ENCODE data around the gene AGMAT.

The AGMAT gene, protein sequence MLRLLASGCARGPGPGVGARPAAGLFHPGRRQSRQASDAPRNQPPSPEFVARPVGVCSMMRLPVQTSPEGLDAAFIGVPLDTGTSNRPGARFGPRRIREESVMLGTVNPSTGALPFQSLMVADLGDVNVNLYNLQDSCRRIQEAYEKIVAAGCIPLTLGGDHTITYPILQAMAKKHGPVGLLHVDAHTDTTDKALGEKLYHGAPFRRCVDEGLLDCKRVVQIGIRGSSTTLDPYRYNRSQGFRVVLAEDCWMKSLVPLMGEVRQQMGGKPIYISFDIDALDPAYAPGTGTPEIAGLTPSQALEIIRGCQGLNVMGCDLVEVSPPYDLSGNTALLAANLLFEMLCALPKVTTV

DNA sequence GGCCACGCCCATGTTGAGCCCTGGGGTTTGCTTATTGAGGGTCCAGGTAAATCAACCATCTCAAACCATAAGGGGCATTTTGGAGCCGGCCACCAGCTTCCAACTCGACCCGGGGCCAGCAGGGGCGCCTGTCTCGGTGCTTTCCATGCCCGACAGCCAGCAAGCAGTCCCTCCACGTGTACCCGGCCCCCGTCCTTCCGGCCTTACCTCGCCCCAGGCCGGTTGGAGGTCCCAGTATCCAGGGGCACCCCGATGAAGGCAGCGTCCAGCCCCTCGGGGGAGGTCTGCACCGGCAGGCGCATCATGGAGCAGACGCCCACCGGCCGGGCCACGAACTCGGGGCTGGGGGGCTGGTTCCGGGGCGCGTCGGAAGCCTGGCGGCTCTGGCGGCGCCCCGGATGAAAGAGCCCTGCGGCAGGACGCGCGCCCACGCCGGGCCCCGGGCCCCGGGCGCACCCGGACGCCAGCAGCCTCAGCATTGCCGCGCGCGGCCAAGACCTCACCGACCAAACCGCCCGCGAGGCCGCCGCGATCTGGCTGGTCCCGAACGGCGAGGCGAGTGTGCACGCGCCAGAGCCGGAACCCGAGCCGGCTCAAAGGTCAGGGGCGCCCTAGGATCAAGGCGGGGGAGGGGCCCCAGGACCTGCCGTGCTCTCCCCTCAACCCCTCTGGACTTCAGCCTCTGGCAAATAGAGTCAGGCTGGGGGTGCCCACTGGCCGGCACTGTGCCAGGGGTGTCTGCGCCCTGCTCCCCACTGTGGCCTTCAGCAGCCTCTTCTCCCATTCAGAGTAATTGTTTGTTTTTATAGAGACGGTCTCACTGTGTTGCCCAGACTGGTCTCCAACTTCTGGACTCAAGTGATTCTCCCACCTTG, at the start of gene AGMAT:
TSS of gene AGMAT (minus strand) at position 563 of the 875 bp plus-strand sequence. CDS start at position 479, 84 bp downstream.
- peak; percentile 51 for DNase-seq (ENCODE audit: low read depth)

DNA sequence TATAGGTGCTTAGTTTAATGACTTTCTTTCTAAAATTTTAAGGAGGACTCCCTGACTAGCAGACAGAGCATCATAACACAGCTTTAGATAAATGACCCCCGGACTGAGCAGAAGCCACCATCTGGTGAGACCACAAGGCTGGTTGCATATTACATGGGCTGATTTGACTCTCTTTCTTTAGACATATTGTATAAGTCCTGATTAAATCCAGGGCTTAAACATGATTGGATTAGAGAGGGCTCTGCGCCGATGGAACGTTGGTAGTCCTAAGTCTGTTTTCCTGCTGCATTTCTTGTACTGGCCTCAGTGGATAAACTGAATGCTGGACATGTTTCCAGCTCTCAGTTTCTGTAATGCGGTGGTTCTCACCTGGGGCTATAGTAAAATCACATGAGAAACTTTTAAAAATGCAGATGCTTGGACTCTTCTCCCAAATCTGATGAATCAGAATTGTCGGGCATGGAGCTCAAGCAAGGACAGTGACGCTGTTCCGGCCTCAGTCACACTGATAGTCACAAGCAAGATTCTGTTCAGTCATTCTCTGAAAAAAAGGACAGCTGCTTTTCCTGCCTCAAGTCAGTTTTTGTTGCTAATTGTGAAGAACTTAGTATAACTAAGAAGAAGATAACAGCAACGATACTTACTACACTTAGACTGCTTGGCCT, 49.0 kb upstream of the AGMAT start:
- DNase-seq (ENCODE audit: low read depth): no peak

DNA sequence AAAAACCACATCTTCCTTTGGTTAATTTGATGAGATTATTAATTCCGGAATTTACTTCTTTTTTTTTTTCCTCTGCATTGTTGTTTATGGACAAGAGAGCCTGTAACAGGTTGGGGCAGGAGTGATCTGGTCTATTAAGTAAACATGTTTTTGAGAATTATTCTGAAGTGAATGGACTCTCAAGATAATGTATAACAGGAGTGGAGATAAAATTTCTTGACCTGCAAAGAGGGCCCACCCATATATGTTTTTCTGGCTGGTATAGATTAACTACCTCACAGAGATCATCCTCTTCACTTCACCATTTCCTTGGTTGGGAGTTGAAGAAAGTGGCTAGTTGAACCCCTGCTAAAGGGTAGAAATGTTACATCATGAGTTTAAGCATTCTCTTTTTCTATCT, 43.2 kb upstream of the AGMAT start:
- no peak for DNase-seq (ENCODE audit: low read depth)

DNA sequence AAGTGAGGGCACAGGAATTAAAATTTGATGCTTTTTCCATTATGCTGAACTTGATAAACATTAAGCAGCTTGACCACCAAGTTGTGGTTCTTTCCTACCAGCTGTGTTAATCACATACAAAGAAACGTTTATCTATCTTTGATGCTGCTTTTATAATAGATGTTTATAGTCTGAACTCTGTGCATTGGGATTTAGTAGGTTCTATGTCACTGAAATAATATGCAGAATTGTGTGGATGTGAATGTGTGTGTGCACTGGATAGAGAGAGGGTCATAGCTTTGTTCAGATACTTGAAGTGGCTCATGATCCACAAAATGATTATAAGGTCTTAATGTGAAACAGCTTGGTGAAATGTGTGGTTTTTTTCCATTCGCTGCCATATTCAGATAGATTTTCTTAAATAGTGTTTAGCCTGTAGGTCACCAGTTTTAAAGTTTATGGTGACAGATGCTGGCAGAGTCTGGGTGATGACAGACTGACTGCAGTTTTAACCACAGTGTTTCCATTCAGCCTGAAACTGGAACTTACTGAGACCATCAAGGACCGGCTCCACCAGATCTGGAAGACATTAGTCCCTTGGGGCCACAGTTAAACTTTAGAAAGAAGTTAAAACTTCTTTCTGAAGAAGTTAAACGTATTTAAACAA, 42.6 kb upstream of the AGMAT start:
- DNase-seq (ENCODE audit: low read depth): no peak

DNA sequence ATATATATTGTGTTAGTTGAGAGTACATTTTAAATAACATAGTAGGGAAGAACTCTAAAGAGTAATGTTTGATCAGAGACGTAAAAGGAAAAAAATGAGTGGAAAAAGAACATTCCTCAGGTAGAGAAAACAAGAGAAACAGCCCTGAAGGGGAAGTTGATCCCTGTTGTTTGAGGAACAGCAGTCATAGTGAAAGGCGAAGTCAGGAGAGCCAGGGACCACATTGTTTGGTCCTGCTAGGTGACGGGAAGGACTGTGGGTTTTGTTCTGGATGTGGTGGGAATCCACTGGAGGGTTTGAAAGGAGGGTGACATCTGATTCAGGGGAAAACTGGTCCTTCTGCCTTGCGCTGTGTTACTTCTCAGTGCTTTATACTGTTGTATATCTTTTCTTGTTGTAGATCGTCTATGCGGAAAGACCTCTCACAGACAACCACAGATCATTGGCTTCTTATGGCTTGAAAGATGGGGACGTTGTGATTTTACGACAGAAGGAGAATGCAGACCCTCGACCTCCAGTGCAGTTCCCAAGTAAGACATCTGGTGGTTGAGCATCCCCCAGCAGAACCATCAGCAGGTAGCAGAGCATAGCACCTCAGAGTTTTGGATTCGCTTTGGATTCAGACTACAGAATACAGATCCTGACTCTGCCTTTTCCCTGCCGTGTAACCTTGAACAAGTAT, 41.6 kb upstream of the AGMAT start:
- no peak for DNase-seq (ENCODE audit: low read depth)

DNA sequence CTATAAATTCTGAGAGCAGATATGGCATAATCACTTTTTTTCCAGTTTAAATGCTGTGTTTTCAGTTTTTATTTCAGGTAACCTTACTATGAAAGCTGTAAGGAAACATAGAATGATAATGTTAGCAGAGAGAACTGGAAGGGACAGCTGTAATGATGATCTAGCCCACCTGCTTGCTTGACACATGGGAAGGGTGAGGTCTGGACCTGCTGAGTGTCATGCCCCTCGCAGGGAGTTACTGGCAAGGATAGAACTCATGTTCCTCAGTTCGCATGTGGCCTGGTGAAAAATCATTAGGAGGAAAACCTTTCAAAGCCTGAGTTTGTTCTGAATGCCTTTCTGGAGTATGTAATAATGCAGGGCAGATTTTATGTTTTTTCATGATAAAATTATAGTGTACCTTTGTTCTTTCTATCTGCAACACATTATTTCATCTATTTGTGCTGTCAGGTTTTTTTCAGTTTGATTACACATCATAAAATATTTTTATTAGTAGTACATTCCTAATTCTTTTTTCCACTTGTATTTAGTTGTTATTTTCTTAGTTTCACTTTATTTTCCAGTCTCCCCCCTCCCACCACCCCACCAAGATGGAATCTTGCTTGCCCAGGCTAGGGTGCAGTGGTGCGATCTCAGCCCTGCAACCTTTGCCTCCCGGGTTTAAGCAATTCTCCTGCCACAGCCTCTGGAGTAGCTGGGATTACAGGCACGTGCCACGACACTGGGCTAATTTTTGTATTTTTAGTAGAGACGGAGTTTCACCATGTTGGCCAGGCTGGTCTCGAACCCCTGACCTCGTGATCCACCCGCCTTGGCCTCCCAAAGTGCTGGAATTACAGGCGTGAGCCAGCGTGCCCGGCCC, 40.4 kb upstream of the AGMAT start:
- no peak for DNase-seq (ENCODE audit: low read depth)

DNA sequence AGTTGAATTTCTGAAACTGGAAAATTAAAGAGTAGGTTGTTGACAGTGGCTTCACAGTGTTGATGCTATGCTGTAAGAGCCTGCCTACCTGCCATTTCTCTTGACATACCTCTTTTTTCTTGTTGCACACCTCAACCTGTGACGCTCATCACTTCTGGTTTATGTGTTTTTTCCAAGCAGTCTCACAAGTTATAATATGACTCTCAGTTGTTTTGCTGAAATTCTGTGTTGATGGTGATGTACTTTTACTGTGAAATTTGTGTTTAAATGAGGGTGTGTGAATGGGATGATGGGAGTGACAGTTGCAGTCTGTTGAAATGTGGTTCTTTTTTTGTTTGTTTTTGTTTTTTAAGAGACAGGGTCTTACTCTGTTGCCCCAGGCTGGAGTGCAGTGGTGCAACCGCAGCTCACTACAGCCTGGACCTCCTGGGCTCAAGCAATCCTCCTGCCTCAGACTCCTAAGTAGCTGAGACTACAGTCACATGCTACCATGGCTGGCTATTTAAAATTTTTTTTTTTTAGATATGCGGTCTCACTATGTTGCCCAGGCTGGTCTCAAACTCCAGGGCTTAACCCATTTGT, 39.4 kb upstream of the AGMAT start:
- DNase-seq (ENCODE audit: low read depth): no peak

DNA sequence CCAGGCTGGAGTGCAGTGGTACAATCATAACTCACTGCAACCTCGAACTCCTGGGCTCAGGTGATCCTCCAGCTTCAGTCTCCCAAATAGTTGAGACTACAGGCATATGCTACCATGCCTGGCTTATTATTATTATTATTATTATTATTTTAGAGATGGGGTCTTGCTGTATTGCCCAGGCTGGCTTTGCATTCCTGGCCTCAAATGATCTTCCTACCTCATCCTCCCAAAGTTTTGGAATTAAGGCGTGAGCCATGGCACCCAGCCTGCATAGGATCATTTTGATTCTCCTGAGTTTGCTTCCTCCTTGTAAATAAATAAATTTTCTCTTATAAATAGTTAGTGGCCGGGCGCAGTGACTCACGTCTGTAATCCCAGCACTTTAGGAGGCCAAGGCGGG, 38.6 kb upstream of the AGMAT start:
- DNase-seq (ENCODE audit: low read depth): no peak

DNA sequence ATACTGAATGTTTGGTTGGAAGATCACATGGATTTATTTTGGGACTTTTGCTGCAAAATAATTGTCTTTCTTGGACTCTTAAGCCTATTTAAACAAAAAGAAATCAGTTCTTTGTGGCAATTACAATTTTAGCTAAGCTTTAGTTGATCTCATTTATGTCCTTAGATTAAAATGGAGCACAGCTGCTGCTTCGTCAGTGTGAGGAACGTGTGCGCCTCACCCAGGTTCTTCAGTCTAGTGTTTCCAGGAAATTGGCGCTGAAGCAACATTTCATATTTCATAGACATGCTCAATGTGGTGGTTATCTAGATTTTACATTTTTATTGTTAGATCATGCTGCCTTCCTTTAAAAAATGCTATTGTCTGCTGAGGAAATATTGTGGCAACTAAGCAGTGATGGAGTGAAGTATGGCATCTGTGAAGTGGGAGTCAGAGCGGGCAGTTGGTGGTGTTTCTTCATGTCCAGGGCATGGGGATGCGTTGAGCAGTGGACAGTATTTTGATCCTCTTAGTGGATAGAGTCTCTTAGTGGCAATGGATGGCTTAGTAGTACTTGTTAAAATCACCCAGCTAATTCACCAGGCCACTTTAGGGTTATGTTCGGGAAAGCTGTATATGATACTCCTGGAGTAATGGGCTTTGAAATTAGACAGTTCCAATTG, 38.0 kb upstream of the AGMAT start:
- DNase-seq (ENCODE audit: low read depth): no peak

DNA sequence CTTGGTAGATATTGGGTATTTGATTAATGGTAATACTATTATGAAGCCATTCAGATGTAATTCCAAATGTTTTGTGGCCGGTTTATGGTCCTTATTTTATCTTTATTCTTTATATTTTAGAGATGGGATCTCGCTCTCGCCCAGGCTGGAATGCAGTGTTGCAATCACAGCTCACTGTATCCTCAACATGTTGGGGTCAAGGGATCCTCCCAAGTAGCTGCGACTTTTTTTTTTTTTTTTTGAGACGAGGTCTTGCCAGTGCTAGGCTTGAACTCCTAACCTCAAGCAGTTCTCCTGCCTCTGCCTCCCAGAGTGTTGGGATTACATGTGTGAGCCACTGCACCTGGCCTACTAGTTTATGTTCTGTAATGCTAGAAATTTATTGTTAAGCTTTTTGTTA, 37.1 kb upstream of the AGMAT start:
- no peak for DNase-seq (ENCODE audit: low read depth)

DNA sequence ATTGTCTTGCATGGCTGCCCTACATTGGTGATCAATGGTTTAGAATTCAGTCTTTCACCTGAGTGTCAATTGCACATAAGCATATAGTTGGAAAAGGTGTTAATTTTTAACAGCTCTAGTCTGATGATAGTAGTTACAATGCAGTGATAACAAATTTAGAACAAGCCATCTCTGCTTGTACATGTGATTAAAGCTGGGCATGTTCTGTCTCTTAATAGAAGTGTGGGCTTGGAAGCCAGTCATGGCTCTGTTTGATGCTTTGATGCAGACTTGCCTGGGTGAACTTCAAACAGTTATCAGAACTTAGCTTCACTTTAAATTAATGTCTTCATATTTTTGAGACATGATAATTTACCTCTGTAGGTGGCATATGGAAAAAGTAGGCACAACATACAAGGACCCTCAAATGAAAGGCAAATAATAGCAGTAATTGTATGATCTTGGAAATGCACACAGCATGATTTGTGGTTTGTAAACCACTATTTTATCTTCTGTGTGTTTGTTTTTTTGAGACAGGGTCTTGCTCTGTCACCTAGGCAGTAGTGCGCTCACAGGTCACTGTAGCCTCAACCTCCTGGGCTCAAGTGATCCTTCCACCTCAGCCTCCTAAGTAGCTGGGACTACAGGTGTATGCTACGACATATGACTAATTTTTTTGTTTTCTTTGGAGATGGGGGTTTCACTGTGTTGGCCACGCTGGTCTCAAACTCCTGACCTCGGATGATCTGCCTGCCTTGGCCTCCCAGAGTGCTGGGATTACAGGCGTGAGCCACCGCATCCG, 36.2 kb upstream of the AGMAT start:
- DNase-seq (ENCODE audit: low read depth): no peak

DNA sequence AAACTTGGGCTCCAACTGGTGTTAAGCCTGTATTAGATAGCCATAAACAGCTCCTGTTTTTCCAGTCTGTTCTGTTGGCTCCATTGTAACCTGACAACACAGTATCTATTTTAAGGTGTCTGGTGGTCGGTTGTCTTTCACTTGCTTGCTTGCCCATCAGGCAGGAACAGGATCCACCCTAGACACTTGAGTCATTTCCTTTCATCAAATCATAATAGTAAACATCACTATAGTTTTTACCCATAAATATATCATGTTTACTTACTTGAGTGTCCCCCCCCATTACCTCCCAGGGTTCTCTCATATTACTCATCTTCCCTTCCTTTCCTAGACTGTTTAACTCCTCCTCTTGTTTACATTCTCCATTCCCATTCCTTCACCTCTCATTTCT, 35.3 kb upstream of the AGMAT start:
- peak; percentile 89 for DNase-seq (ENCODE audit: low read depth)

DNA sequence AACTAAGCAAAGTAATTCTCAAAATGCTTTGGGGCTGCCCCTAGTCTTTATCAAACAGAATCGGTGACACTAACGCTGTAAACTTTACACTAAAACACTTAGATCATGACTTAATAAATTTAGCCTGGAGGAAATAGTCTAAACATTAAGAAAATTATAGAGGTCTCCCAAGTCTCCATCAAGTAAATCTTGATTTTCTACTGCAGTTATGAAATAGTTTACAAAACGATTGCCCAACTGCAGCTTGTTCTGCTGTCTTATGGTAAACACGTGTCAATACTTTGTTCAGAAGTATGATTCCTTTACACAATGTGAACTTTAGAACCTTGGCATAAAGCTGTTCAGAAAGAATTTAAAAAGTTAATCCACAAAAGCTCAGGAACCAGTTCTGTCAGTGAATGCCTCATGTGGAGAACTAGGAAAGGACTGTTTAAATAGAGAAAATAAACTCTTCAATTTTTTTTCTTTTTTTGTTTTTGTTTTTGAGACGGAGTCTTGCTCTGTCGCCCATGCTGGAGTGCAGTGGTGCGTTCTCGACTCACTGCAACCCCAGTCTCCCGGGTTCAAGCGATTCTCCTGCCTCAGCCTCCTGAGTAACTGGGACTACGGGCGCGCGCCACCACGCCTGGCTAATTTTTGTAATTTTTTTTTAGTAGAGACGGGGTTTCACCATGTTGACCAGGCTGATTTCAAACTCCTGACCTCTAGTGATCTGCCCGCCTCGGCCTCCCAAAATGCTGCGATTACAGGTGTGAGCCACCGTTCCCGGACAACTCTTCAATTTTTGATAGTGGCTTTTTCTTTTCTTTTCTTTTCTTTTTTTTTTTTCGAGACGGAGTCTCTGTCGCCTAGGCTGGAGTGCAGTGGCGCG, 34.0 kb upstream of the AGMAT start:
- peak; percentile 53 for DNase-seq (ENCODE audit: low read depth)

DNA sequence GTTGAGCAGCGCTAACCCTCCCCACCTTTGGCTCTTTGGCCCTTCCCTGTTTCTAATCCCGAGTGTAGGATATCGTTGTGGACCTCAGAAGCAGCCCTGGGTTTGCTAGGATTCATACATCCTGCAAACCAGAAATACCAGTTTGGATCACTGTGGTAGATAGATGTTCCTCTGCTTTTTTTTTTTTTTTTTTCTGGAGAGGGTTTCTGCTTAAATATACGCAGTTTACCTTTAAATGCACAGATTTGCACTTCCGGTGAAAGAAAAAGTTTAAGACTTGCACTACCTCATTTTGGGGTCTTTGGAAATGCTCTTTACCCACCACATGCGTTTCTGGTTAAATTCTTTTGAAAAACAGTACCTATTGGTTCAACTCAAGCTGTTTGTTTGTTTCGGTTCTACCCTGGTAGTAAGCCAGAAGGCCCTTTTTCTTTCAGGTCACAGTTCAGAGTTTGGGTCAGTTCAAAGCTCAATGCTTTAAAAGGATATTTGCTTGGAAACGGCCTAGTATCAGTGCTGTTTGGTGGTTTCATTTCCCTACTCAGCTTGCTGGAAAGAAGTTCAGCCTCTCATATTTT, 33.3 kb upstream of the AGMAT start:
- DNase-seq (ENCODE audit: low read depth): peak; percentile 26

DNA sequence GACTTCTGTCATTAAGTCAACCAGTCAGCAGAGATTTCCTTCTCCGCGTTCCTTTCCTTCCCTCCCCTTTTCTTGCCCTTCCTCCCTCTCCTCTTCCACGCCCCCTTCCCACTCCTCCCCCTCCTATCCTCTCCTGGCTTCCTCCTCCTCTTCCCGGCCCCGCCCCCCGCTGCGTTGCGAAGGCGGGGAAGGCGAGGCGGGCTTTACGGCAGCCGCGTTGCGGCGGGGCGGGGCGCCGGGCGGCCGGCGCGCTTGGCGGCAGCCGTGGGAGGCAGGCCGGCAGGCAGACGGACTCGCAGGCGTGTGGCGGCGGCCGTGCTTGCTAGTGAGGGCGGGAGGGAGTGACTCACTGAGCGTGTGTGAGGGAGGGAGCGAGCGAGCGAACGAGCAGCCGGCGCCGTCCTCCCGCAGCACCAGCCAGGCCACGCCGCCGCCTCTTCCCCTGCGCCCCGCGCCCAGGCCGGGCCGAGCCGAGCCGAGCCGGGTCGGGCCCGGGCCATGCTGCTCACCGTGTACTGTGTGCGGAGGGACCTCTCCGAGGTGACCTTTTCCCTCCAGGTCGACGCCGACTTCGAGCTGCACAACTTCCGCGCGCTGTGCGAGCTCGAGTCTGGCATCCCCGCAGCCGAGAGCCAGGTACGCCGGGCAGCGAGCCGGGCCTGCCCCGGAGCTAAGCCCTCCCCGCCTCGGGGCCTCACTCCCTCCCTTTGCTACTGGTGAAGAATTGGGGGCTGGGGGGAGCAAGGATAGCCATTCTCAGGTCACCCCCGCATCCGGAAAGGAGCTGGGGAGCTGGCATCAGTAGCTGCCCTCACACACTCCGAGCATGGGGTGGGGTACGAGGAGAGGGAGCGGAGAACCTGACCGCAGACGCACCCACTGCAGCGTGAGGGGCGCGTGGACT, 32.6 kb upstream of the AGMAT start, which contains the start of gene DDI2:
TSS of gene DDI2 (plus strand) at position 286 of the 904 bp plus-strand sequence. CDS start at position 499, 213 bp downstream.
- peak; percentile 98 for DNase-seq (ENCODE audit: low read depth)
